ENCODE results near the gene BSCL2.
"Not testable (repeated sequence)": the region's sequence is repeated elsewhere in the genome, so short reads cannot be mapped to it uniquely, and the experiment has no call there.

Gene BSCL2

GRCh38 chr11:62682518-62682917, 24.7 kb downstream of the BSCL2 start:
- no peak for DNase-seq

GRCh38 chr11:62680825-62681240, 26.4 kb downstream of the BSCL2 start:
- DNase-seq: peak; percentile 33

- peak; percentile 84 for DNase-seq
These were observed 28.2 kb downstream of the BSCL2 start, which contains the start of gene UBXN1 for GRCh38 chr11:62678770-62679696. UBXN1 (minus strand) TSS chr11:62679073; CDS start chr11:62678923, 150 bp downstream.

- no peak for DNase-seq
These were observed 28.8 kb downstream of the BSCL2 start for GRCh38 chr11:62678433-62678769.

GRCh38 chr11:62677714-62678113, 29.5 kb downstream of the BSCL2 start:
- no peak for DNase-seq

GRCh38 chr11:62677156-62677555, 30.1 kb downstream of the BSCL2 start:
- no peak for DNase-seq

- DNase-seq: no peak
These were observed 30.5 kb downstream of the BSCL2 start for GRCh38 chr11:62676698-62677097.

- DNase-seq: not testable (repeated sequence)
These were observed 31.8 kb downstream of the BSCL2 start for GRCh38 chr11:62675415-62675814.

GRCh38 chr11:62673196-62673525, 34.1 kb downstream of the BSCL2 start:
- DNase-seq: no peak

- DNase-seq: peak; percentile 77
These were observed 35.4 kb downstream of the BSCL2 start, which contains the start of the genes LBHD1 and UQCC3 for GRCh38 chr11:62671608-62672389. LBHD1 (minus strand) TSS chr11:62672267; CDS start chr11:62670031, 2,236 bp downstream. UQCC3 (plus strand) TSS chr11:62671673; CDS start chr11:62671746, 73 bp downstream.

GRCh38 chr11:62671236-62671607, 36.0 kb downstream of the BSCL2 start:
- DNase-seq: no peak

GRCh38 chr11:62669420-62670161, 37.6 kb downstream of the BSCL2 start:
- no peak for DNase-seq

GRCh38 chr11:62667460-62667859, 39.8 kb downstream of the BSCL2 start:
- no peak for DNase-seq

- DNase-seq: no peak
These were observed 40.8 kb downstream of the BSCL2 start for GRCh38 chr11:62666259-62666926.

- DNase-seq: peak; percentile 64
These were observed 41.5 kb downstream of the BSCL2 start for GRCh38 chr11:62665599-62666258.

GRCh38 chr11:62665075-62665598, 42.1 kb downstream of the BSCL2 start, which contains the start of the genes C11orf98 and CSKMT:
C11orf98 (minus strand) TSS chr11:62665210; CDS start chr11:62665169, 41 bp downstream.
CSKMT (plus strand) TSS chr11:62665312; CDS start chr11:62665880, 568 bp downstream.
- peak; percentile 93 for DNase-seq

- DNase-seq: peak; percentile 58
These were observed 42.7 kb downstream of the BSCL2 start for GRCh38 chr11:62664405-62665074.

- DNase-seq: no peak
These were observed 50.3 kb downstream of the BSCL2 start for GRCh38 chr11:62656796-62657429.

- no peak for DNase-seq
These were observed 52.9 kb downstream of the BSCL2 start for GRCh38 chr11:62654297-62654696.
